ENCODE data around the gene SLITRK4. TPM values are rescaled to one million over a fixed set of nuclear protein-coding genes. Genes with fewer than 3 reads are reported as not detected.

SLITRK4 gene
- total and polyA plus RNA-seq, 2 of the 13 experiments (the other 11 are each of a cell fraction or from before 2014, with no cell fraction given), result not detected

DNA sequence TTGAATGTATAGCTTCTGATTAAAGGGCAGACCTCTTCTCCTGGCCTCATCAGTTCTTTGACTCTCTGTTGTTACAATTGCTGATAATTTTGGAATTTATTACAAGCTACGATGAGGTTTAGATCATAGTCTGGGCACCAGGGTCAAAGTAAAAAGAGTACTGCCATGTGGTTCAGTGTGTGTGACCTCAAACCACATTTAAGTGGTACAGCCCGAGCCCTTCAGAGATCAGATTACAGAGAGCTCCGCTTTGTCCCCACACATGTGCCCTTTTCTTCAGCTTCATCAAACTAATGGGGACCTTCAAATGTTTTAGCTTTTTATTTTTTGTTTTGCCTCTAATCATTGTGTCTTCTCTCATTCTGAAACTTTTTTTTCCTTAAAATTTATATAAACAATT is 47.6 kb upstream of the SLITRK4 start (continued):
- TF ChIP-seq, protein P1, sequence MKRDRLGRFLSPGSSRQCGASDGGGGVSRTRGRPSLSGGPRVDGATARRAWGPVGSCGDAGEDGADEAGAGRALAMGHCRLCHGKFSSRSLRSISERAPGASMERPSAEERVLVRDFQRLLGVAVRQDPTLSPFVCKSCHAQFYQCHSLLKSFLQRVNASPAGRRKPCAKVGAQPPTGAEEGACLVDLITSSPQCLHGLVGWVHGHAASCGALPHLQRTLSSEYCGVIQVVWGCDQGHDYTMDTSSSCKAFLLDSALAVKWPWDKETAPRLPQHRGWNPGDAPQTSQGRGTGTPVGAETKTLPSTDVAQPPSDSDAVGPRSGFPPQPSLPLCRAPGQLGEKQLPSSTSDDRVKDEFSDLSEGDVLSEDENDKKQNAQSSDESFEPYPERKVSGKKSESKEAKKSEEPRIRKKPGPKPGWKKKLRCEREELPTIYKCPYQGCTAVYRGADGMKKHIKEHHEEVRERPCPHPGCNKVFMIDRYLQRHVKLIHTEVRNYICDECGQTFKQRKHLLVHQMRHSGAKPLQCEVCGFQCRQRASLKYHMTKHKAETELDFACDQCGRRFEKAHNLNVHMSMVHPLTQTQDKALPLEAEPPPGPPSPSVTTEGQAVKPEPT (CRISPR knock-in tag; IDR thresholded peaks at IDR 0.05; ENCODE audit: low read depth), result no peak
- TF ChIP-seq, protein P2, sequence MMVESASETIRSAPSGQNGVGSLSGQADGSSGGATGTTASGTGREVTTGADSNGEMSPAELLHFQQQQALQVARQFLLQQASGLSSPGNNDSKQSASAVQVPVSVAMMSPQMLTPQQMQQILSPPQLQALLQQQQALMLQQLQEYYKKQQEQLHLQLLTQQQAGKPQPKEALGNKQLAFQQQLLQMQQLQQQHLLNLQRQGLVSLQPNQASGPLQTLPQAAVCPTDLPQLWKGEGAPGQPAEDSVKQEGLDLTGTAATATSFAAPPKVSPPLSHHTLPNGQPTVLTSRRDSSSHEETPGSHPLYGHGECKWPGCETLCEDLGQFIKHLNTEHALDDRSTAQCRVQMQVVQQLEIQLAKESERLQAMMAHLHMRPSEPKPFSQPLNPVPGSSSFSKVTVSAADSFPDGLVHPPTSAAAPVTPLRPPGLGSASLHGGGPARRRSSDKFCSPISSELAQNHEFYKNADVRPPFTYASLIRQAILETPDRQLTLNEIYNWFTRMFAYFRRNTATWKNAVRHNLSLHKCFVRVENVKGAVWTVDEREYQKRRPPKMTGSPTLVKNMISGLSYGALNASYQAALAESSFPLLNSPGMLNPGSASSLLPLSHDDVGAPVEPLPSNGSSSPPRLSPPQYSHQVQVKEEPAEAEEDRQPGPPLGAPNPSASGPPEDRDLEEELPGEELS (CRISPR knock-in tag; IDR thresholded peaks at IDR 0.05), result no peak
- TF ChIP-seq, protein P3, sequence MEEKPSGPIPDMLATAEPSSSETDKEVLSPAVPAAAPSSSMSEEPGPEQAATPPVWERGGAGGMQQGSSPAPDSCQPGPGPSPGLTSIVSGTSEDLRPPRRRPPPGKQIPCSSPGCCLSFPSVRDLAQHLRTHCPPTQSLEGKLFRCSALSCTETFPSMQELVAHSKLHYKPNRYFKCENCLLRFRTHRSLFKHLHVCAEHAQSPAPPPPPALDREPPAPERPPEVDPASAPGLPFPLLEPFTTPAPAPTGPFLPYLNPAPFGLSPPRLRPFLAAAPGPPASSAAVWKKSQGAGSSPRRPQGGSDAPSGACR (CRISPR knock-in tag; IDR thresholded peaks at IDR 0.05), result no peak
- no peak for TF ChIP-seq NKX3-1 (CRISPR knock-in tag; IDR thresholded peaks at IDR 0.05)
- no peak for TF ChIP-seq ZNF562 (CRISPR knock-in tag; IDR thresholded peaks at IDR 0.05; ENCODE audit: borderline replicate concordance)

DNA sequence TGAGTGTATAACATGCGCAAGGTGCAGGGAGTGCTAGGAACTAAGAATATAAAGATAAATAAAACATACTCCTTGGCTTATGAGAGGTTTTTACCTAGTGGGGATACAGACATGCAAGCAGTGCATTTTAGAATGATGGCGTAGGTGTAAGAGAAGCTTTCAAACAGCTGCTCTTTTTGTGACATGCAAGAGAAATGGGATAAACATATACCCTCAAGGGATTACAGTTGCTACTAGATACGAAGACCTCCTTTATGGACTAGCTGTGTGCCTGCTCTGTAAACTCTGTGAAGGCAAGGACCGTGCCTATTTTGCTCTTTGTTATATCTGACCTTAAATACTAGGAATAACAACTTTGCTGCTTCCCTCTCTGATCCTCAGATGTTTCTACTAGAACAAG is 39.0 kb upstream of the SLITRK4 start:
- in situ Hi-C loops (cut with HindIII; ENCODE audit: extremely low pct_ligation_motif_present, low pct_unique_long_range_greater_than_20kb), result no loop called here
- TF ChIP-seq, protein P4, sequence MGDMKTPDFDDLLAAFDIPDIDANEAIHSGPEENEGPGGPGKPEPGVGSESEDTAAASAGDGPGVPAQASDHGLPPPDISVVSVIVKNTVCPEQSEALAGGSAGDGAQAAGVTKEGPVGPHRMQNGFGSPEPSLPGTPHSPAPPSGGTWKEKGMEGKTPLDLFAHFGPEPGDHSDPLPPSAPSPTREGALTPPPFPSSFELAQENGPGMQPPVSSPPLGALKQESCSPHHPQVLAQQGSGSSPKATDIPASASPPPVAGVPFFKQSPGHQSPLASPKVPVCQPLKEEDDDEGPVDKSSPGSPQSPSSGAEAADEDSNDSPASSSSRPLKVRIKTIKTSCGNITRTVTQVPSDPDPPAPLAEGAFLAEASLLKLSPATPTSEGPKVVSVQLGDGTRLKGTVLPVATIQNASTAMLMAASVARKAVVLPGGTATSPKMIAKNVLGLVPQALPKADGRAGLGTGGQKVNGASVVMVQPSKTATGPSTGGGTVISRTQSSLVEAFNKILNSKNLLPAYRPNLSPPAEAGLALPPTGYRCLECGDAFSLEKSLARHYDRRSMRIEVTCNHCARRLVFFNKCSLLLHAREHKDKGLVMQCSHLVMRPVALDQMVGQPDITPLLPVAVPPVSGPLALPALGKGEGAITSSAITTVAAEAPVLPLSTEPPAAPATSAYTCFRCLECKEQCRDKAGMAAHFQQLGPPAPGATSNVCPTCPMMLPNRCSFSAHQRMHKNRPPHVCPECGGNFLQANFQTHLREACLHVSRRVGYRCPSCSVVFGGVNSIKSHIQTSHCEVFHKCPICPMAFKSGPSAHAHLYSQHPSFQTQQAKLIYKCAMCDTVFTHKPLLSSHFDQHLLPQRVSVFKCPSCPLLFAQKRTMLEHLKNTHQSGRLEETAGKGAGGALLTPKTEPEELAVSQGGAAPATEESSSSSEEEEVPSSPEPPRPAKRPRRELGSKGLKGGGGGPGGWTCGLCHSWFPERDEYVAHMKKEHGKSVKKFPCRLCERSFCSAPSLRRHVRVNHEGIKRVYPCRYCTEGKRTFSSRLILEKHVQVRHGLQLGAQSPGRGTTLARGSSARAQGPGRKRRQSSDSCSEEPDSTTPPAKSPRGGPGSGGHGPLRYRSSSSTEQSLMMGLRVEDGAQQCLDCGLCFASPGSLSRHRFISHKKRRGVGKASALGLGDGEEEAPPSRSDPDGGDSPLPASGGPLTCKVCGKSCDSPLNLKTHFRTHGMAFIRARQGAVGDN (CRISPR knock-in tag; IDR thresholded peaks at IDR 0.05), result no peak
- TF ChIP-seq ZNF496 (CRISPR knock-in tag; IDR thresholded peaks at IDR 0.05; ENCODE audit: insufficient replicate concordance), result no peak

More for the DNA sequence above, 39.0 kb upstream of the SLITRK4 start:
- intact Hi-C loops (cut with micrococcal nuclease; ENCODE audit: unreplicated experiment), result no loop called here
- no peaks in the 10 kb centered on the region for H4K20me1 ChIP-seq (ENCODE audit: insufficient read depth, low read length)
- H3K27ac ChIP-seq (ENCODE audit: extremely low read length, insufficient read depth, low read length), result no peak overlapping the region
- H3K4me2 ChIP-seq (ENCODE audit: low read depth, low read length), result no peak overlapping the region
- CTCF ChIA-PET (ENCODE audit: low intra/inter-chr PET ratio, low total read pairs), result no interaction called here
- no peak overlapping the region for H3K9ac ChIP-seq (ENCODE audit: insufficient read depth, low read depth, low read length)
- H2AFZ ChIP-seq (ENCODE audit: low read length), result no peak overlapping the region
- BruUV-seq (replicated peaks), result no TSS peak
- H3K4me3 ChIP-seq (replicated peaks in 1 of 3; ENCODE audit: insufficient read depth in 1 of 3, low read depth in 2 of 3, low read length in 3 of 3), result no peak overlapping the region
- DNase-seq (ENCODE audit: low spot score) (no peak), ATAC-seq (no peak), FAIRE-seq (no peak)
- H3K9me3 ChIP-seq (ENCODE audit: low read length), result peaks cover 5% of the 10 kb centered on the region; the same call in 1 of the 2 replicates
- POLR2A ChIA-PET, result no interaction called here
- H3K4me1 ChIP-seq (ENCODE audit: insufficient read depth, low read length), result no peaks in the 10 kb centered on the region
- H3K79me2 ChIP-seq (ENCODE audit: insufficient read depth, low read length), result no peaks in the 10 kb centered on the region
- H3K27me3 ChIP-seq (ENCODE audit: control insufficient read depth in 1 of 2, insufficient read depth in 2 of 2, low read length in 2 of 2), result no peaks in the 10 kb centered on the region
- WGBS (ENCODE audit: low lambda C conversion rate), result 31% methylated on average over 3 of the region's 4 CpGs
- H3K36me3 ChIP-seq (replicated peaks in 1 of 2; ENCODE audit: control insufficient read depth in 1 of 2, insufficient read depth in 2 of 2, low read length in 2 of 2), result no peaks in the 10 kb centered on the region

All from HepG2 (cell line).